HepG2 (cell line): ENCODE measurements around the gene GATAD2B. TPM values are rescaled to one million over a fixed set of nuclear protein-coding genes. Genes with fewer than 3 reads are reported as not detected.

Source experiments
- BCLAF1 ChIP-seq: fragments of 450-650 bp; IDR thresholded peaks from 2 replicates; pipeline ENCODE4 v1.6.1; 2017; ENCODE audit warnings: mild to moderate bottlenecking
- CBX2 ChIP-seq, 2 experiments: fragments of 200-600 bp in 1 of 2; sonication (generic); formaldehyde crosslinking in 1 of 2; IDR thresholded peaks; 2 replicates each; pipeline versions ENCODE4 v1.7.0 to v1.8.1; 2018 to 2022; ENCODE audit warnings: low read depth in 2 of 2, low read length in 1 of 2, mild to moderate bottlenecking in 1 of 2, missing genetic modification reagents in 1 of 2
- E2F2 ChIP-seq: sonication (generic); formaldehyde crosslinking; IDR thresholded peaks from 2 replicates; pipeline ENCODE4 v1.4.0; 2020; ENCODE audit warnings: missing genetic modification reagents, borderline replicate concordance
- KLF15 ChIP-seq: sonication (generic); formaldehyde crosslinking; IDR thresholded peaks from 2 replicates; pipeline ENCODE4 v1.8.1; 2023; ENCODE audit warnings: borderline replicate concordance, mild to moderate bottlenecking, inconsistent platforms, missing genetic modification reagents, mixed read lengths
- KLF6 ChIP-seq: IDR thresholded peaks from 2 replicates; pipeline ENCODE4 v1.8.0; 2016; ENCODE audit warnings: missing biosample characterization, missing genetic modification reagents
- MEIS2 ChIP-seq: sonication (generic); formaldehyde crosslinking; IDR thresholded peaks from 2 replicates; pipeline ENCODE4 v1.9.0; 2021; ENCODE audit warnings: mild to moderate bottlenecking, missing genetic modification reagents
- MIER3 ChIP-seq: IDR thresholded peaks from 2 replicates; pipeline ENCODE4 v1.6.1; 2016; ENCODE audit warnings: missing compliant biosample characterization, borderline replicate concordance
- NCOA1 ChIP-seq: sonication (generic); formaldehyde crosslinking; IDR thresholded peaks from 2 replicates; pipeline ENCODE4 v1.9.0; 2021; ENCODE audit warnings: missing genetic modification reagents
- NCOA5 ChIP-seq: sonication (generic); formaldehyde crosslinking; IDR thresholded peaks from 2 replicates; pipeline ENCODE4 v1.4.0; 2020; ENCODE audit warnings: missing genetic modification reagents
- RARG ChIP-seq: sonication (generic); formaldehyde crosslinking; IDR thresholded peaks from 2 replicates; pipeline ENCODE4 v1.4.0; 2020; ENCODE audit warnings: low read depth, mild to moderate bottlenecking, missing genetic modification reagents
- SIN3B ChIP-seq: fragments of 150-350 bp; IDR thresholded peaks from 2 replicates; pipeline ENCODE4 v1.6.1; 2014; ENCODE audit warnings: low read length
- SRF ChIP-seq: IDR thresholded peaks from 2 replicates; pipeline ENCODE4 v1.6.1; 2011; ENCODE audit warnings: mild to moderate bottlenecking, low read depth, low read length, moderate library complexity
- TFAP4 ChIP-seq: sonication (generic); IDR thresholded peaks from 2 replicates; pipeline ENCODE4 v1.6.1; 2016; ENCODE audit warnings: low read depth, borderline replicate concordance
- ZBTB44 ChIP-seq: sonication (generic); formaldehyde crosslinking; IDR thresholded peaks from 2 replicates; pipeline ENCODE4 v1.4.0; 2020; ENCODE audit warnings: missing genetic modification reagents
- ZBTB8A ChIP-seq: sonication (generic); formaldehyde crosslinking; IDR thresholded peaks from 2 replicates; pipeline ENCODE4 v1.4.0; 2020; ENCODE audit warnings: mild to moderate bottlenecking, low read depth, missing genetic modification reagents, borderline replicate concordance
- ZNF441 ChIP-seq: sonication (generic); formaldehyde crosslinking; IDR thresholded peaks from 2 replicates; pipeline ENCODE4 v1.7.0; 2021; ENCODE audit warnings: missing genetic modification reagents, borderline replicate concordance
- ZNF468 ChIP-seq: sonication (generic); formaldehyde crosslinking; IDR thresholded peaks from 2 replicates; pipeline ENCODE4 v1.8.0; 2022; ENCODE audit warnings: mild to moderate bottlenecking, moderate library complexity, missing genetic modification reagents
- ZNF550 ChIP-seq: sonication (generic); formaldehyde crosslinking; IDR thresholded peaks from 2 replicates; pipeline ENCODE4 v1.4.0; 2020; ENCODE audit warnings: mild to moderate bottlenecking, missing genetic modification reagents, borderline replicate concordance
- ZNF556 ChIP-seq: sonication (generic); formaldehyde crosslinking; IDR thresholded peaks from 2 replicates; pipeline ENCODE4 v1.4.0; 2020; ENCODE audit warnings: mild to moderate bottlenecking, missing genetic modification reagents, borderline replicate concordance
- ZNF740 ChIP-seq: sonication (generic); formaldehyde crosslinking; IDR thresholded peaks from 2 replicates; pipeline ENCODE4 v1.4.0; 2020; ENCODE audit warnings: missing genetic modification reagents
- ZNF768 ChIP-seq: sonication (generic); formaldehyde crosslinking; IDR thresholded peaks from 2 replicates; pipeline ENCODE4 v1.4.0; 2020; ENCODE audit warnings: missing genetic modification reagents
- ZNF841 ChIP-seq: sonication (generic); formaldehyde crosslinking; IDR thresholded peaks from 2 replicates; pipeline ENCODE4 v1.8.1; 2023; ENCODE audit warnings: missing genetic modification reagents, borderline replicate concordance
- polyA plus RNA-seq, 8 experiments: library from polyadenylated mRNA; depleted of rRNA in 3 of 8; stranded (reverse) in 7 of 8; unstranded in 1 of 8; fragments of >200 nt; fragmentation: Illumina TruSeq in 4 of 8; extraction: Trizol in 4 of 8; gene quantifications; 2 replicates each; pipeline versions ENCODE4 v1.2.1 to v1.2.3, GENCODE V29; 2011 to 2016; ENCODE audit warnings: low read depth in 4 of 8, missing spikeins in 1 of 8, mixed read lengths in 1 of 8; ENCODE audit not compliant: insufficient read depth in 1 of 8
- total RNA-seq, 5 experiments: library from RNA; depleted of rRNA; stranded (reverse); fragments of >200 nt; fragmentation: Illumina TruSeq; extraction: Trizol; gene quantifications; 2 replicates each; pipeline ENCODE4 v1.2.3, GENCODE V29; 2016; ENCODE audit warnings: low read depth in 1 of 5

GATAD2B gene
- total and polyA plus RNA-seq, 2 of the 13 experiments (the other 11 are each of a cell fraction or from before 2014, with no cell fraction given), result 3.2 to 5.2 TPM

GRCh38 chr1:153783233-153784190 lies 139.3 kb downstream of the GATAD2B start (continued):
- no peak for TF ChIP-seq ZNF740 (CRISPR knock-in tag)
- TF ChIP-seq KLF15 (CRISPR knock-in tag), result peak; percentile 78; the same call in 1 of the 2 replicates
- TF ChIP-seq CBX2 (IDR thresholded peaks at IDR 0.05; ENCODE audit: low read depth, low read length), result no peak
- TF ChIP-seq CBX2 (CRISPR knock-in tag; IDR thresholded peaks at IDR 0.05; ENCODE audit: low read depth), result no peak; the same call in 1 of the 2 replicates
- TF ChIP-seq SRF, result no peak
- peak; percentile 62; the same call in 1 of the 2 replicates for TF ChIP-seq MEIS2 (CRISPR knock-in tag)
- TF ChIP-seq ZNF468 (CRISPR knock-in tag), result no peak
- TF ChIP-seq ZNF441 (CRISPR knock-in tag), result peak; percentile 55; the same call in 1 of the 2 replicates
- TF ChIP-seq SIN3B, result no peak
- no peak for TF ChIP-seq ZBTB8A
- no peak; the same call in 1 of the 2 replicates for TF ChIP-seq TFAP4
- TF ChIP-seq MIER3, result no peak; the same call in 1 of the 2 replicates
- no peak for TF ChIP-seq RARG (CRISPR knock-in tag)
- no peak for TF ChIP-seq NCOA5 (CRISPR knock-in tag)
- TF ChIP-seq ZNF841, result no peak
- no peak for TF ChIP-seq ZNF550 (CRISPR knock-in tag)
- no peak for TF ChIP-seq BCLAF1
- no peak for TF ChIP-seq E2F2 (CRISPR knock-in tag)
- TF ChIP-seq KLF6 (CRISPR knock-in tag), result peak; percentile 67; the same call in 1 of the 2 replicates
- TF ChIP-seq ZNF768, result peak; percentile 69
- no peak for TF ChIP-seq ZNF556 (CRISPR knock-in tag)
- peak; percentile 79; the same call in 1 of the 2 replicates for TF ChIP-seq NCOA1 (CRISPR knock-in tag)
- TF ChIP-seq ZBTB44 (CRISPR knock-in tag), result no peak
